HEK293T (cell line): ENCODE results near the gene NEGR1.

Experiments used
- CTCF ChIA-PET: fragments of 350-600 bp; formaldehyde crosslinking; extraction: SDS; loops from one replicate; lab custom pipeline; 2021; ENCODE audit warnings: antibody characterized with exemption, inconsistent platforms; lab: Yijun Ruan, JAX
- POLR2A ChIA-PET: fragments of 350-600 bp; formaldehyde crosslinking; extraction: SDS; loops from one replicate; lab custom pipeline; 2020; ENCODE audit warnings: antibody characterized with exemption, inconsistent platforms; lab: Yijun Ruan, JAX
- DNase-seq: peaks from one replicate; pipeline ENCODE4 v3.0.0; 2012; ENCODE audit warnings: mixed read lengths; ENCODE audit errors: extremely low spot score
- ARNT ChIP-seq: fragments of 450-650 bp; IDR thresholded peaks from 2 replicates; pipeline ENCODE4 v1.6.1; 2017; ENCODE audit warnings: mild to moderate bottlenecking
- BHLHE40 ChIP-seq: fragments of 450-650 bp; IDR thresholded peaks from 2 replicates; pipeline ENCODE4 v1.6.1; 2016; ENCODE audit warnings: mild to moderate bottlenecking, moderate library complexity, borderline replicate concordance
- CTBP1 ChIP-seq: fragments of 450-650 bp; IDR thresholded peaks from 2 replicates; pipeline ENCODE4 v1.6.1; 2016; ENCODE audit warnings: borderline replicate concordance
- ELF4 ChIP-seq: fragments of 450-650 bp; IDR thresholded peaks from 2 replicates; pipeline ENCODE4 v1.6.1; 2017; ENCODE audit warnings: antibody characterized with exemption
- FOXA1 ChIP-seq: fragments of 450-650 bp; IDR thresholded peaks from 2 replicates; pipeline ENCODE4 v1.6.1; 2016; ENCODE audit warnings: mild to moderate bottlenecking
- FOXK2 ChIP-seq: fragments of 450-650 bp; IDR thresholded peaks from 2 replicates; pipeline ENCODE4 v1.6.1; 2016; ENCODE audit warnings: mild to moderate bottlenecking
- FOXM1 ChIP-seq: fragments of 450-650 bp; IDR thresholded peaks from 2 replicates; pipeline ENCODE4 v1.6.1; 2017; ENCODE audit warnings: mild to moderate bottlenecking, borderline replicate concordance
- HDGF ChIP-seq: fragments of 450-650 bp; IDR thresholded peaks from 2 replicates; pipeline ENCODE4 v1.6.1; 2017; ENCODE audit warnings: antibody characterized with exemption, borderline replicate concordance
- L3MBTL2 ChIP-seq: fragments of 450-650 bp; conservative IDR thresholded peaks from 2 replicates; pipeline ENCODE4 v1.6.1; 2016; ENCODE audit warnings: mild to moderate bottlenecking
- LEF1 ChIP-seq: fragments of 450-650 bp; IDR thresholded peaks from 2 replicates; pipeline ENCODE4 v1.6.1; 2017; ENCODE audit warnings: mild to moderate bottlenecking, borderline replicate concordance
- NFRKB ChIP-seq: fragments of 450-650 bp; IDR thresholded peaks from 2 replicates; pipeline ENCODE4 v1.6.1; 2016; ENCODE audit warnings: mild to moderate bottlenecking, moderate library complexity
- SP1 ChIP-seq: fragments of 450-650 bp; IDR thresholded peaks from 2 replicates; pipeline ENCODE4 v1.6.1; 2017
- SUZ12 ChIP-seq: fragments of 450-650 bp; IDR thresholded peaks from 2 replicates; pipeline ENCODE4 v1.6.1; 2016; ENCODE audit warnings: mild to moderate bottlenecking
- TARDBP ChIP-seq: fragments of 450-650 bp; IDR thresholded peaks from 2 replicates; pipeline ENCODE4 v1.6.1; 2016
- ZNF384 ChIP-seq: fragments of 450-650 bp; IDR thresholded peaks from 2 replicates; pipeline ENCODE4 v1.6.1; 2016
- TF ChIP-seq, protein P1 (sequence below): fragments of 450-650 bp; IDR thresholded peaks from 2 replicates; pipeline ENCODE4 v1.6.1; 2016

Gene NEGR1

DNA sequence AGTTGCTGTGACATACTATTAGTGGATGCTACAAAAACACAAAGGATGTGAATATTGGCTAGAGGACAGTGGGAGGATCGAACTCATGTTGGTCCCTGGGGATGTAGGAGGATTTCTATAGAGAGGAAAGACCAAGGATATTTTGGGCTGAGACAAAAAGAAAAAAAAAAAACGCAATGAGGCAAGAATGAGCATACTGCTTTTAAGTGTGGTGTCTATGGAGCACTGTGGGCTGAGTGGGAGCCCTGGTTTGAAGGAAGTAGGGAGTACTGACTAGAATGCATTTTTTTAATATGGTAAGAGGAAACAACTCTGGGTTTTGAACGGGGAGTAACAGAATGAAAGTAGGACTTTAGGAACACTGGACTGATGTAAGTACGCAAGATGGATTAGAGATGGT is 450.7 kb downstream of the NEGR1 start:
- DNase-seq, result no peak
- ChIA-PET CTCF (no interaction called here), POLR2A (no interaction called here)
- TF ChIP-seq HDGF, result no peak
- no peak for TF ChIP-seq BHLHE40
- no peak for TF ChIP-seq SUZ12
- no peak for TF ChIP-seq SP1
- TF ChIP-seq FOXA1, result no peak
- TF ChIP-seq ZNF384, result no peak
- no peak for TF ChIP-seq LEF1
- no peak for TF ChIP-seq ARNT
- TF ChIP-seq L3MBTL2, result no peak
- TF ChIP-seq CTBP1, result no peak

- POLR2A ChIA-PET, result no interaction called here
- no peak for TF ChIP-seq CTBP1
- TF ChIP-seq FOXM1, result no peak
- TF ChIP-seq SP1, result no peak
- no peak for TF ChIP-seq FOXA1
- no peak for TF ChIP-seq HDGF
- no peak for TF ChIP-seq BHLHE40
- TF ChIP-seq ZNF384, result no peak
- TF ChIP-seq, protein P1, sequence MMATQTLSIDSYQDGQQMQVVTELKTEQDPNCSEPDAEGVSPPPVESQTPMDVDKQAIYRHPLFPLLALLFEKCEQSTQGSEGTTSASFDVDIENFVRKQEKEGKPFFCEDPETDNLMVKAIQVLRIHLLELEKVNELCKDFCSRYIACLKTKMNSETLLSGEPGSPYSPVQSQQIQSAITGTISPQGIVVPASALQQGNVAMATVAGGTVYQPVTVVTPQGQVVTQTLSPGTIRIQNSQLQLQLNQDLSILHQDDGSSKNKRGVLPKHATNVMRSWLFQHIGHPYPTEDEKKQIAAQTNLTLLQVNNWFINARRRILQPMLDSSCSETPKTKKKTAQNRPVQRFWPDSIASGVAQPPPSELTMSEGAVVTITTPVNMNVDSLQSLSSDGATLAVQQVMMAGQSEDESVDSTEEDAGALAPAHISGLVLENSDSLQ, result no peak
- CTCF ChIA-PET, result no interaction called here
- no peak for DNase-seq
Observed at GRCh38 chr1:71829346-71829745, 453.0 kb downstream of the NEGR1 start.

DNA sequence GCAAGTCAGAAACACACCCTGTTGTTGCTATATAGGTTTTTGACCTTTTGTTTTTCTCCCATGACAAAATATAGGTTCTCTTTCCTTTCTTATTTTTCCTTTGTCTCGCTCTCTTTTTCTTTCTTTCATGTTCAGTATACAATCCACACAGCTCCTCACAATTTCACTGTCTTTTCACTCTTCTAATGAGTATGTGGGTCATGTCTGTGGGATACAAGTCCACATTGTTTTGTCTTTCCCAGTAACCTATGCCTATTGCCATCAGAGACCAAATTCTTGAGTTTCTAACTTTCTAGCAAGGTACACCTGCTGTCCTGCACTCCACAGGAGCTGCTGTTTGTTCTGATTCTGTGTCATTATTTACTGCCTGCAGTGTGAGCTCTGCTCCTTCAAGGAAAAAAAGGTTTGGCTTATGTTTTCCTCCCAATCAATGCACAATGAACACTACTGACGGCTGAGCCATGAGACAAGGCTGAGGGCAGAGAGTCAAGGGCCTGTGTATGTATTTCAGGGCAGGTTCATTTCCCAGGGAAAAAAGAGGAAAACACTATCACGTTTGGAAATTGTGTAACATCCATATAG is 453.8 kb downstream of the NEGR1 start:
- no peak for TF ChIP-seq SUZ12
- no peak for TF ChIP-seq ELF4
- no peak for TF ChIP-seq FOXM1
- TF ChIP-seq HDGF, result no peak
- no peak for TF ChIP-seq LEF1
- TF ChIP-seq, protein P1, result no peak
- ChIA-PET CTCF (no interaction called here), POLR2A (no interaction called here)
- DNase-seq, result no peak

DNA sequence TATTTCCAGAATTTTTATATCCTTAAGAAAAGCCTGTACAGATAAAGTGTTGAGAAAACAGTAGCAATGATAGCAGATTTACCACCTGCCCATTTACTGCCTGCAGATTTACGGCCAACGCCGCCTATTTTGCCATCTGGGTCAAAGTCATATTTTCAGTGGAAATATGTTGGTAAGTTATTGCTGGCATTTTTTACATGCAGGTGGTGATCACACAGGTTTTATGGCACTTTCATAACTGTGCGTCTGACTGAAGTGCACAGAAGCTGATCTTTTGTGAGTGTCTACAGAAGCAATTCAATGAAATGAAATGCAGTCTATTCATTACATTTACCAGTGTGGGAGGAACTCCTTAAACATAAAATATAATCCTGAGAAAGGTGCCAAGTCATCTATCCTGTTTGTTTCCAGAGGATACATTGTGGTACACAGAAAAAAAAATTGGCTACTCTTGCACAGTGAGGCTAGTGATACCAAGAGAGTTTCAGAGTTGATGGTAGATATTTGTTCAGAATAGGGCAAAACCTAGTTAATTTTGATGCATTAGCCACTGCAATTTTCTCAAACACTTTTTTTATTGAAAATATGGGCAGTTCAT is 458.5 kb downstream of the NEGR1 start:
- ChIA-PET POLR2A (no interaction called here), CTCF (no interaction called here)
- no peak for DNase-seq
- TF ChIP-seq HDGF (no peak), NFRKB (no peak), L3MBTL2 (no peak), FOXM1 (no peak), ZNF384 (no peak), SUZ12 (no peak), ELF4 (no peak), BHLHE40 (no peak), ARNT (no peak), LEF1 (no peak), CTBP1 (no peak), FOXA1 (no peak), SP1 (no peak), TARDBP (no peak), FOXK2 (no peak)
- TF ChIP-seq, protein P1, result no peak

DNA sequence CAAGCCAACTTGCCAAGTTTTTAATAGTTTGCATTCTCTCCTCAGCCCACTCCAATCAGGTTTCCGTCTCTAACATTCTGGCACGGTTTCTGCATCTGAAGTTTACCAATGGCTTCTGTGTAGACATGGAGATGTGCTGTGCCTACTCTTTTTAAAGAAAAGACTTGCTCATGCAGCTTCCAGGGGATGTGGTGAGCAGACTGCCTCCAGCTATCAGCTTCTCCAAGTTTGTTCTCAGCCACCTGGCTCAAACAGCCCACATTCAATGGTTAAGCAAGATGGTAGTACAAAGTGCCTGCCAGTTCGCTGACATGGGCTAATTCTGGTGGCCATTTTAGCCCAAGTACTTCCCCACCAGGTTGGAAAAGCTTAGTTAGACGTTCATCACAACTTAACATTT is 465.3 kb downstream of the NEGR1 start:
- TF ChIP-seq, protein P1, result no peak
- TF ChIP-seq SUZ12, result no peak
- no peak for TF ChIP-seq ZNF384
- no peak for TF ChIP-seq NFRKB
- no peak for TF ChIP-seq TARDBP
- TF ChIP-seq FOXM1, result no peak
- no peak for TF ChIP-seq HDGF
- TF ChIP-seq FOXK2, result no peak
- TF ChIP-seq FOXA1, result no peak
- no peak for TF ChIP-seq L3MBTL2
- TF ChIP-seq BHLHE40, result no peak
- TF ChIP-seq LEF1, result no peak
- no peak for TF ChIP-seq SP1
- TF ChIP-seq CTBP1, result no peak
- no peak for TF ChIP-seq ELF4
- no peak for TF ChIP-seq ARNT
- CTCF ChIA-PET, result no interaction called here
- POLR2A ChIA-PET, result no interaction called here
- DNase-seq, result no peak

- no peak for DNase-seq
- TF ChIP-seq CTBP1, result no peak
- ChIA-PET CTCF (interaction anchor here (0.7 kb wide), 1 partner anchor 25 kb away, joined by 3 read pairs; no protein-coding TSS in a partner anchor), POLR2A (no interaction called here)
Observed at GRCh38 chr1:71809085-71809484, 473.3 kb downstream of the NEGR1 start.
